ENCODE results near the gene LRCOL1.

LRCOL1 gene

GRCh38 chr12:132555686-132556085, 54.7 kb downstream of the LRCOL1 start:
- no peak for DNase-seq (ENCODE audit: extremely low read depth, low read depth)
- TF ChIP-seq, protein P1, sequence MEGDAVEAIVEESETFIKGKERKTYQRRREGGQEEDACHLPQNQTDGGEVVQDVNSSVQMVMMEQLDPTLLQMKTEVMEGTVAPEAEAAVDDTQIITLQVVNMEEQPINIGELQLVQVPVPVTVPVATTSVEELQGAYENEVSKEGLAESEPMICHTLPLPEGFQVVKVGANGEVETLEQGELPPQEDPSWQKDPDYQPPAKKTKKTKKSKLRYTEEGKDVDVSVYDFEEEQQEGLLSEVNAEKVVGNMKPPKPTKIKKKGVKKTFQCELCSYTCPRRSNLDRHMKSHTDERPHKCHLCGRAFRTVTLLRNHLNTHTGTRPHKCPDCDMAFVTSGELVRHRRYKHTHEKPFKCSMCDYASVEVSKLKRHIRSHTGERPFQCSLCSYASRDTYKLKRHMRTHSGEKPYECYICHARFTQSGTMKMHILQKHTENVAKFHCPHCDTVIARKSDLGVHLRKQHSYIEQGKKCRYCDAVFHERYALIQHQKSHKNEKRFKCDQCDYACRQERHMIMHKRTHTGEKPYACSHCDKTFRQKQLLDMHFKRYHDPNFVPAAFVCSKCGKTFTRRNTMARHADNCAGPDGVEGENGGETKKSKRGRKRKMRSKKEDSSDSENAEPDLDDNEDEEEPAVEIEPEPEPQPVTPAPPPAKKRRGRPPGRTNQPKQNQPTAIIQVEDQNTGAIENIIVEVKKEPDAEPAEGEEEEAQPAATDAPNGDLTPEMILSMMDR (IDR thresholded peaks at IDR 0.05; ENCODE audit: low read depth, low read length) = no peak

DNA sequence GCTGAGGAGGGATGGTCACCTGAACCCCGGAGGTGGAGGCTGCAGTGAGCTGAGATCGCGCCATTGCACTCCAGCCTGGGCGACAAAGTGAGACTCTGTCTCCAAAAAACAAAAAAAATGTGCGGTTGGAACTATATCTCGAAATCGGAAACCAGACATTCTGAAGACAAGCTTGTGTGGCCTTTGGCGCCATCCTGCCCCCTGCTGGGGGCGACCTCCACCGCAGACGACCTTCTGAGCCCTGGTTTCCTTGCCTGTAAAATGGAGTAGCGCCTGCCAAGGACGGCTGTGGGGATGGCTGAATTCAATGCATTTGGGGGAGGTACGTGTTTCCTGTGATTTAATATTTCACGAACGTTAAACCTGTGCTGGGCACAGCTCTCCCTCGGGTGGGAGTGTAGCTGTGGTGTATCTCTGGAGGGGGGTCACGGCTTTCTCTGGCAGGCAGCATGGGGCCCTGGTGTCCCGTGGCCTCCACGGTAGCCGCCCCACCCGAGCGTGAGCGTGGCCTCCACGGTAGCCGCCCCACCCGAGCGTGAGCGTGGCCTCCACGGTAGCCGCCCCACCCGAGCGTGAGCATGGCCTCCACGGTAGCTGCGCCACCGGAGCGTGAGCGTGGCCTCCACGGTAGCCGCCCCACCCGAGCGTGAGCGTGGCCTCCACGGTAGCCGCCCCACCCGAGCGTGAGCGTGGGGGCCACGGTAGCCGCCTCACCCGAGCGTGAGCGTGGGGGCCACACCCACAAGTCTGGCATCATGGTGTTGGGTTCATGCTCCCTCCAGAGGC, 55.3 kb downstream of the LRCOL1 start:
- TF ChIP-seq, protein P1 (IDR thresholded peaks at IDR 0.05; ENCODE audit: low read depth, low read length) = no peak
- DNase-seq (ENCODE audit: extremely low read depth, low read depth) = no peak

Data from AG09319 (cell line).